Endodermal cell (in vitro differentiated cells): ENCODE data around the gene RAB41. TPM values are rescaled to one million over a fixed set of nuclear protein-coding genes. Genes with fewer than 3 reads are reported as not detected.

Experiments
- DNase-seq: peaks from one replicate; pipeline ENCODE4 v3.0.0-alpha.2; 2017
- H3K27ac ChIP-seq: 2 replicates; pipeline ENCODE4 v1.5.1; 2013; ENCODE audit warnings: mild to moderate bottlenecking, low read depth, low read length, moderate library complexity
- H3K27me3 ChIP-seq: 2 replicates; pipeline ENCODE4 v1.6.1; 2013; ENCODE audit warnings: mild to moderate bottlenecking, low read length, moderate library complexity; ENCODE audit not compliant: insufficient read depth, control insufficient read depth, poor library complexity, severe bottlenecking
- H3K36me3 ChIP-seq: 2 replicates; pipeline ENCODE4 v1.7.0; 2013; ENCODE audit warnings: mild to moderate bottlenecking, low read length, moderate library complexity; ENCODE audit not compliant: control insufficient read depth, insufficient read depth
- H3K4me1 ChIP-seq: one replicate; pipeline ENCODE4 v1.7.0; 2013; ENCODE audit warnings: low read length; ENCODE audit not compliant: control insufficient read depth, insufficient read depth
- H3K4me3 ChIP-seq: 2 replicates; pipeline ENCODE4 v1.5.1; 2013; ENCODE audit warnings: mild to moderate bottlenecking, low read length, moderate library complexity
- H3K9ac ChIP-seq: 2 replicates; pipeline ENCODE4 v1.6.1; 2013; ENCODE audit warnings: mild to moderate bottlenecking, low read length, moderate library complexity; ENCODE audit not compliant: poor library complexity, severe bottlenecking; ENCODE audit errors: extremely low read depth
- H3K9me3 ChIP-seq: 2 replicates; pipeline ENCODE4 v1.6.1; 2013; ENCODE audit warnings: mild to moderate bottlenecking, low read length, moderate library complexity; ENCODE audit not compliant: control insufficient read depth
- H3K27ac Mint-ChIP-seq: 2 replicates; pipeline ENCODE4 v1.8.0; 2020; ENCODE audit warnings: mixed read lengths
- H3K27me3 Mint-ChIP-seq: 2 replicates; pipeline ENCODE4 v1.8.0; 2021; ENCODE audit warnings: mild to moderate bottlenecking, mixed read lengths; ENCODE audit not compliant: insufficient read depth
- H3K36me3 Mint-ChIP-seq: 2 replicates; pipeline ENCODE4 v1.8.0; 2020; ENCODE audit warnings: low read depth, mixed read lengths
- H3K4me1 Mint-ChIP-seq: 2 replicates; pipeline ENCODE4 v1.8.0; 2020; ENCODE audit warnings: mixed read lengths
- H3K4me3 Mint-ChIP-seq: 2 replicates; pipeline ENCODE4 v1.8.0; 2020; ENCODE audit warnings: mild to moderate bottlenecking, moderate library complexity, mixed read lengths
- H3K9me3 Mint-ChIP-seq: 2 replicates; pipeline ENCODE4 v1.8.0; 2020; ENCODE audit warnings: mild to moderate bottlenecking, mixed read lengths
- CTCF ChIP-seq: fragments of 200-600 bp; sonication (generic); conservative IDR thresholded peaks from 2 replicates; pipeline ENCODE4 v1.5.0; 2021; ENCODE audit warnings: antibody characterized with exemption, mild to moderate bottlenecking
- WGBS, 2 experiments: methylation state at CpG; one replicate each; pipeline versions ENCODE4 v1.1.5 to v1.1.7; 2013; ENCODE audit warnings: missing lambda C conversion rate in 2 of 2, mixed read lengths in 1 of 2; ENCODE audit not compliant: insufficient coverage in 1 of 2, insufficient read length in 1 of 2; 5-methylcytosine and 5-hydroxymethylcytosine counted together
- total RNA-seq, 2 donors: library from RNA; stranded (reverse); fragmentation: NEBNext Ultra II Directional in 1 of 2; extraction: Animal tissue kit (Norgen Biotek cat#: 25700) in 1 of 2; gene quantifications; 2 replicates in 1 of 2; 3 replicates in 1 of 2; pipeline ENCODE4 v1.2.1, GENCODE V29; 2021

The RAB41 gene
- total RNA-seq, 2 donors from 2014 or later: not detected

GRCh38 chrX:70254909-70255308, 27.1 kb upstream of the RAB41 start:
- Mint-ChIP-seq H3K4me1 (peaks cover 25% of the 10 kb centered on the region), H3K27ac (no peak overlapping the region), H3K36me3 (no peaks in the 10 kb centered on the region), H3K27me3 (no peaks in the 10 kb centered on the region), H3K4me3 (no peak overlapping the region), H3K9me3 (peaks cover 68% of the 10 kb centered on the region)
- Histone ChIP-seq H3K4me3 (no peak overlapping the region), H3K27ac (no peak overlapping the region), H3K27me3 (no peaks in the 10 kb centered on the region), H3K36me3 (no peaks in the 10 kb centered on the region), H3K9ac (no peak overlapping the region), H3K9me3 (no peaks in the 10 kb centered on the region), H3K4me1 (peaks cover 2% of the 10 kb centered on the region)
- no peak for TF ChIP-seq CTCF
- 83% methylated on average over 3 of the region's 3 CpGs; no CpG with 5 or more reads in 1 of the 2 experiments for WGBS, 2 experiments
- no peak for DNase-seq

- no peaks in the 10 kb centered on the region for H3K9me3 ChIP-seq
- no peak for TF ChIP-seq CTCF
- no peaks in the 10 kb centered on the region for H3K27me3 Mint-ChIP-seq
- H3K4me3 Mint-ChIP-seq: no peak overlapping the region
- no peak for DNase-seq
- H3K27me3 ChIP-seq: no peaks in the 10 kb centered on the region
- peaks cover 67% of the 10 kb centered on the region for H3K9me3 Mint-ChIP-seq
- no peak overlapping the region for H3K27ac ChIP-seq
- peaks cover 2% of the 10 kb centered on the region for H3K4me1 ChIP-seq
- no peak overlapping the region for H3K4me3 ChIP-seq
- WGBS, 2 experiments: 100% methylated on average over 2 of the region's 2 CpGs; no CpG with 5 or more reads in 1 of the 2 experiments
- H3K4me1 Mint-ChIP-seq: peaks cover 25% of the 10 kb centered on the region
- no peak overlapping the region for H3K9ac ChIP-seq
- no peaks in the 10 kb centered on the region for H3K36me3 Mint-ChIP-seq
- no peaks in the 10 kb centered on the region for H3K36me3 ChIP-seq
- no peak overlapping the region for H3K27ac Mint-ChIP-seq
Measured at GRCh38 chrX:70255452-70255851, 26.5 kb upstream of the RAB41 start.

- TF ChIP-seq CTCF: no peak
- Mint-ChIP-seq H3K4me3 (no peak overlapping the region), H3K36me3 (no peaks in the 10 kb centered on the region), H3K4me1 (peaks cover 24% of the 10 kb centered on the region), H3K27ac (no peak overlapping the region), H3K9me3 (peaks cover 57% of the 10 kb centered on the region), H3K27me3 (no peaks in the 10 kb centered on the region)
- no peaks in the 10 kb centered on the region for H3K9me3 ChIP-seq
- H3K27ac ChIP-seq: no peak overlapping the region
- H3K4me1 ChIP-seq: peaks cover 2% of the 10 kb centered on the region
- no peaks in the 10 kb centered on the region for H3K36me3 ChIP-seq
- no peak overlapping the region for H3K9ac ChIP-seq
- no peak overlapping the region for H3K4me3 ChIP-seq
- WGBS, 2 experiments: 87 to 95% methylated on average over 3 to 5 of the region's 5 CpGs
- H3K27me3 ChIP-seq: no peaks in the 10 kb centered on the region
- no peak for DNase-seq
Measured at GRCh38 chrX:70257423-70258288, 24.3 kb upstream of the RAB41 start.
